Smooth muscle cell (in vitro differentiated cells): Measurements from ENCODE around the gene CDK3. TPM values are rescaled to one million over a fixed set of nuclear protein-coding genes. Genes with fewer than 3 reads are reported as not detected.

Experiments used
- DNase-seq: peaks from one replicate; lab custom pipeline; 2025; ENCODE audit not compliant: unreplicated experiment; lab: John Stamatoyannopoulos, UW
- H2AFZ ChIP-seq: fragments of 200-600 bp; sonication (generic); 2 replicates; pipeline ENCODE4 v1.6.0; 2016; ENCODE audit warnings: antibody characterized with exemption, low read depth, mild to moderate bottlenecking
- H3F3A ChIP-seq: fragments of 200-600 bp; sonication (generic); 2 replicates; pipeline ENCODE4 v1.6.0; 2017; ENCODE audit warnings: antibody characterized with exemption, low read depth
- H3K27ac ChIP-seq: fragments of 200-600 bp; sonication (generic); 2 replicates; pipeline ENCODE4 v1.5.1; 2016; ENCODE audit warnings: low read depth, mild to moderate bottlenecking
- H3K27me3 ChIP-seq: fragments of 200-600 bp; sonication (generic); 2 replicates; pipeline ENCODE4 v1.6.1; 2016; ENCODE audit warnings: low read depth, mild to moderate bottlenecking
- H3K36me3 ChIP-seq: fragments of 200-600 bp; sonication (generic); 2 replicates; pipeline ENCODE4 v1.5.1; 2016; ENCODE audit warnings: low read depth
- H3K4me1 ChIP-seq: fragments of 200-600 bp; sonication (generic); 2 replicates; pipeline ENCODE4 v1.5.1; 2016; ENCODE audit warnings: low read depth
- H3K4me2 ChIP-seq: fragments of 200-600 bp; sonication (generic); 2 replicates; pipeline ENCODE4 v1.6.0; 2016; ENCODE audit warnings: mild to moderate bottlenecking
- H3K4me3 ChIP-seq: fragments of 200-600 bp; sonication (generic); 2 replicates; pipeline ENCODE4 v1.5.1; 2016; ENCODE audit warnings: mild to moderate bottlenecking
- H3K79me2 ChIP-seq: fragments of 200-600 bp; sonication (generic); 2 replicates; pipeline ENCODE4 v1.6.0; 2016; ENCODE audit warnings: low read depth, mild to moderate bottlenecking
- H3K9ac ChIP-seq: fragments of 200-600 bp; sonication (generic); 2 replicates; pipeline ENCODE4 v1.6.0; 2016; ENCODE audit warnings: low read depth
- H3K9me3 ChIP-seq: fragments of 200-600 bp; sonication (generic); replicated peaks from 2 replicates; pipeline ENCODE4 v1.5.1; 2016; ENCODE audit warnings: low read depth
- H4K20me1 ChIP-seq: fragments of 200-600 bp; sonication (generic); 2 replicates; pipeline ENCODE4 v1.6.0; 2016; ENCODE audit warnings: low read depth
- CTCF ChIP-seq: fragments of 200-600 bp; sonication (generic); IDR thresholded peaks from 2 replicates; pipeline ENCODE4 v1.5.1; 2017; ENCODE audit warnings: borderline replicate concordance, mild to moderate bottlenecking, antibody characterized with exemption; ENCODE audit not compliant: insufficient read depth, poor library complexity, severe bottlenecking
- WGBS: methylation state at CpG from one replicate; pipeline ENCODE4 v1.1.7; 2016; ENCODE audit warnings: low lambda C conversion rate; 5-methylcytosine and 5-hydroxymethylcytosine counted together
- polyA plus RNA-seq: library from polyadenylated mRNA; unstranded; fragments of >200 nt; fragmentation: Nextera tagmentation; extraction: Ambion mirVana; gene quantifications from 2 replicates; pipeline ENCODE4 v1.2.1, GENCODE V29; 2016
- total RNA-seq: library from RNA; depleted of rRNA; stranded (reverse); fragments of >200 nt; gene quantifications from 2 replicates; pipeline ENCODE4 v1.2.3, GENCODE V29; 2014

The CDK3 gene
- total and polyA plus RNA-seq, 2 experiments from 2014 or later, result 1.0 to 3.9 TPM

DNA sequence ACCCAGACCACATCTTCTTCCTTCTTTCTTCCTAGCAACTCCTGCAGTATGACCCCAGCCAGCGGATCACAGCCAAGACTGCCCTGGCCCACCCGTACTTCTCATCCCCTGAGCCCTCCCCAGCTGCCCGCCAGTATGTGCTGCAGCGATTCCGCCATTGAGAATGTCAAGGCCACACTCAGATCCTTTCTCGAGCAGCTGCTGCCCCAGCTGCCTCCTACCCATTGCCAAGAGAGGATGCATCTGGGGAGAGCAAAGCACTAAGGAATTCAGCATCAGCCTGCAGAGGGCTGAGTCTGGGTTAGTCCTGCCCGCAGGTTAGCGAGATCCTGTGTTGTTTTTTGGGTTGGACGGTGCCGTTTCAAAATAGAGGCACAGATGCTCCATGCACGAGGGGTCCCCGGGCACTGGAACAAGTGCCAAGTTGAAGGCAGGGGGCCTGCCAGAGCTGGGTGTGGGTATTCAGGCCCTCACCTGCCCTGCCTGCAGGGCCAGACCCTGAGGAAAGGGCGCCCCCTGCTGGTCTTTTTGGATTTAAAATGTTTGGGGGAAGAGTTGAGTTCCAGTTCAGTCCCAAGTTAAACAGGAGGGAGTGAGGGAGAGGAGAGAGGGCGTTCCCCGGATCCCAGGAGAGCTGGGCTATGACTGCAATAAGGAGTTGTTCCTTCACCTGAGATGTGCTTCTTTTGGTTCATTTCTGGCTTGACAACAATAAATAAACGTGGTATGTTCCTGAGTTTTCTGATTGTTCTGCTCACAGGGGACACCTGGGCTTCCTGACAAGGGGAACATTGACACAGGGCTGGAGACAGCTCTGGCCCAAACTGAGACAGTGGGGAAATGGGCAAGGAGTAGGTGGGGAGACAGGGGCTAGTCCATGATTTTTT lies 4.9 kb downstream of the CDK3 start:
- TF ChIP-seq CTCF, result peak; percentile 76
- no peaks in the 10 kb centered on the region for H3K27me3 ChIP-seq
- no peak overlapping the region for H3K27ac ChIP-seq
- 73% methylated on average over 16 of the region's 16 CpGs for WGBS
- H3K4me2 ChIP-seq, result no peak overlapping the region
- H3K4me3 ChIP-seq, result no peak overlapping the region
- no peaks in the 10 kb centered on the region for H3F3A ChIP-seq
- no peaks in the 10 kb centered on the region for H3K36me3 ChIP-seq
- H3K9ac ChIP-seq, result no peak overlapping the region
- H3K9me3 ChIP-seq, result no peaks in the 10 kb centered on the region
- no peaks in the 10 kb centered on the region for H3K4me1 ChIP-seq
- H3K79me2 ChIP-seq, result no peaks in the 10 kb centered on the region
- DNase-seq, result peak; percentile 38
- no peak overlapping the region for H2AFZ ChIP-seq
- H4K20me1 ChIP-seq, result no peaks in the 10 kb centered on the region

DNA sequence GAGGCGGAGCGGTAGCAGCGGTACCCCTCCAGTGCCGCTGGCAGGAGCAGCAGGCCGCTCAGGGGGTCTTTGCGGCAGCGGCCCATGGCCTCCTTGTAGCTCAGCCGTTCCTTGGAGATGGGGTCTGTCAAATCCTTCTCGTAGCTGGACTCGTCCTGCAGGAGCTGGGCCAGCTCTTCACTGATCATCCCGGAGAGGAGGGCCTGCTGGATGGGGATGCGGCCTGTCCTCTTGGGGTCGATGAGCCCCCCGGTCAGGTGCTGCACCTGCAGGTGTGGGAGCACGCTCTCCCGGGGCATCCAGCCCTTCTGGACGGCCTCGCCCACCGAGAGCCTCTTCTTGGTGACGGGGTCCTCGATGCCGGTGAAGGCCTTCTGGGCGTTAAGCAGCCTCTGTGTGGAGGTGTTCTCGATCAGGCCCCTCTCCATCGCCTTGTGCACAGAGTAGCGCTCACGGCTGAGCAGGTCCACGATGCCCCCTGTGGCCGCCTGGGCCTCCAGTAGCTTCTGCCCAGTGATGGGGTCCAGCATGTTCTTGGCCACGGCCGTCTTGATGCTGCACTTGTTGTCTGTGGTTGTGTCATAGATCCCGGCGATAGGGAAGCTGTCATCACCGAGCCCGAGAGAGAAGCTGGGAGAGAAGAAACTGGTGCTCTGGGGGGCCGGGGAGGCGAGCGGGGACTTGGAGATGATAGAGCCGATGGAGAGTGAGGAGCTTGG lies 6.6 kb downstream of the CDK3 start:
- H3K36me3 ChIP-seq, result no peaks in the 10 kb centered on the region
- no peak overlapping the region for H3K4me2 ChIP-seq
- H3F3A ChIP-seq, result no peaks in the 10 kb centered on the region
- DNase-seq, result no peak
- H3K79me2 ChIP-seq, result no peaks in the 10 kb centered on the region
- H3K4me3 ChIP-seq, result no peak overlapping the region
- no peak overlapping the region for H3K9ac ChIP-seq
- no peaks in the 10 kb centered on the region for H3K27me3 ChIP-seq
- H3K9me3 ChIP-seq, result no peaks in the 10 kb centered on the region
- no peaks in the 10 kb centered on the region for H3K4me1 ChIP-seq
- H2AFZ ChIP-seq, result no peak overlapping the region
- 96% methylated on average over 39 of the region's 39 CpGs for WGBS
- H3K27ac ChIP-seq, result no peak overlapping the region
- no peak for TF ChIP-seq CTCF
- H4K20me1 ChIP-seq, result no peaks in the 10 kb centered on the region

DNA sequence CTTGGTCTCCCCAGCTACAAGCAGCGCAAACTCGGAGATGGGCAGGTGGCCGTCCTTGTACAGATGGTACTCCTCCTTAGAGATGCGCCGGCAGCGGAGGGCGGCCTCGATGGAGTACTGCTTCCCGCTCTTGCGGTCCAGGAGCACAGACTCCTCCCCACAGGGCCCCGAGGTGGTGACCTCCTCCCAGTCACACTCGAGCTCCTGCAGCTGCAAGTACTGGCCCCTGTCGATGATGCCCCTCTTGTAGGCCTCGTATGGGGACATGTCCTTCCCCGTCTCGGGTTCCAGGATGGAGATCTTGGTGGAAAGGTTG lies 7.2 kb downstream of the CDK3 start:
- Histone ChIP-seq H3K4me3 (no peak overlapping the region), H3K36me3 (no peaks in the 10 kb centered on the region), H3K9me3 (no peaks in the 10 kb centered on the region), H3K4me2 (no peak overlapping the region), H3K27me3 (no peaks in the 10 kb centered on the region), H3K79me2 (no peaks in the 10 kb centered on the region), H3K9ac (no peak overlapping the region), H3K4me1 (no peaks in the 10 kb centered on the region), H3K27ac (no peak overlapping the region), H3F3A (no peaks in the 10 kb centered on the region), H2AFZ (no peak overlapping the region), H4K20me1 (no peaks in the 10 kb centered on the region)
- WGBS, result 93% methylated on average over 16 of the region's 16 CpGs
- no peak for TF ChIP-seq CTCF
- no peak for DNase-seq
